ENCODE measurements around the gene PRR33.

The PRR33 gene

DNA sequence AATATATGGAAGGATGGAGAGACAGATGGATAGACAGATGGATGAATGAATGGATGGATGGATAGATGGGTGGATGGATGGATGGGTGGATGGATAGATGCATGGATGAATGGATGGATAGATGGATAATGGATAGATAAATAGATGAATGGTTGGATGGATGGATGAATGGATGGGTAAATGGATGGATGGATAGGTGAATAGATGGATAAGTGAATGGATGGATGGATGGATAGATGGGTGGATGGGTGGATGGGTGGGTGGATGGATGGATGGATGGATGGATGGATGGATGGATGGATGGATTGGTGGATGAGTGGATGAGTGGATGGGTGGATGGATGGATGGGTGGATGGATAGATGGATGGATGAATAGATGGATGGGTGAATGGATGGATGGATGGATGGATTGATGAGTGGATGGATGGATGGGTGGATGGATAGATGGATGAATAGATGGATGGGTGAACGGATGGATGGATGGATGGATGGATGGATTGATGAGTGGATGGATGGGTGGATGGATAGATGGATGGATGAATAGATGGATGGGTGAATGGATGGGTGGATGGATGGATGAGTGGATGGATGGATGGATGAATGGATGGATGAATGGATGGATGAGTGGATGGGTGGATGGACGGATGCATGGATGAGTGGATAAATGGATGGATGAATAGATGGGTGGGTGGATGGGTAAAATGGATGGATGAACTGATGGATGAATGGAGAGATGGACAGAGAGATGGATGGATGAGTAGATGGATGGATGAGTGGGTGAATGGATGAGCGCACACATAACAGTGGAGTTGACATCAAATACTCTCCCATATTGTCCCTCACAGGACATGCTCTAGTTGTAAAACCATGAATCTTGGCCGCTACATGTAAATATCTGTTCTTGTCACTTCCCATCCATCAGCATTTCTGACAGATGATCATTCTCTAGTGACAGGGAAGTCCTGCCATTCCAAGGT is 30.0 kb downstream of the PRR33 start:
- no peak for DNase-seq

DNA sequence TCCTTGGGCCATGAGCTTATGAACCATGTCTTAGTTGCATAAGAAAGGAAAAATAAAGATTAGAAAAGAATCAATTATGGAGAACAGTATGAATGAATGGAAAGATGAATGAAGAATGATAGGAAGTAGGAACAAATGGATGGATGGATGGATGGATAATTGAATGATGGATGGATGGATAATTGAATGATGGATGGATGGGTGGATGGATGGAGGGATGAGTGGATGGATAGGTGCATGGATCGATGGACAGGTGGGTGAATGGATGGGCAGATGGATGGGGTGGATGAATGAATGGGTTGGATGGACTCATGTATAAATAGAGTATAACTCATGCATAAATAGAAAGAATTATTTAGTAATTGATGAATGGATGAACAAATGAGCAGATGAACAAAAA is 31.6 kb downstream of the PRR33 start:
- no peak for DNase-seq

DNA sequence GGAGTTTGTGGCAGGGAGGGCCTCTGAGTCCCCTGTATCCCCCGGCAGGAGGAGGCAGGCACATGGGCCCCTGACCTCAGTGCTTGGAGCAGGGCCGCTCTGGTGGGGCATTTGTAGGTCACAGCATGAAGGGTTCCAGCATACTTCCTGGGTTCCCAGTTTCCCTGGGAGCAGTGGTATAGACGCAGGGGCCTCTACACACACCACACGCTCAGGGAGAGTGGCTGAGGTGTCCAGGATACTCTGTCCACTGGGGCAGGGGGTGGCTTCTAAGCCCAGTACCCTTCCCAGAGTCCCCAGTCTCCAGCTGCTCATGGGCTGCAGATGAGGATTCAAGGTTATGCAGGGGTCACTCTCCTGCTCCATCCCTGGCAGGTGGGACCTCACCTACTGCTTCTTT is 32.7 kb downstream of the PRR33 start:
- no peak for DNase-seq

DNA sequence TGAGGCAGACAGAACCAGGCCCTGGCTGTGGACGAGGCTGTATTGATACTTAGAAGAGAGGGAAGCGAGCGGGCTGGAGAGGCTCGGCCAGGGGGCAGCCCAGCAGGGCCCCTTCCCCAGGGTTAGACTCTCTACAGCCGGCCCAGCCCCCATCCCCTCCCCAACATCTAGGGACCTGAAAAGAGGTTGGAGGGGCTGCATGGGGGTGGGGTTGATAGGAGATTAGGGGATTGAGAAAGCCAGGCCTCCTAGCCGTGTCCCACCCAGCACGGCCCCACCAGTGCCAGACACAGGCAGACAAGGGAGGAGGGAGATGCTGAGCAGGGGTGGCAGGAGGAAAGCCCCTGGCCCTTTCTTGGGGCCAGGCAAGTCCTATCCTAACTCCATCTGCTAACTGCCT is 33.1 kb downstream of the PRR33 start:
- no peak for DNase-seq

DNA sequence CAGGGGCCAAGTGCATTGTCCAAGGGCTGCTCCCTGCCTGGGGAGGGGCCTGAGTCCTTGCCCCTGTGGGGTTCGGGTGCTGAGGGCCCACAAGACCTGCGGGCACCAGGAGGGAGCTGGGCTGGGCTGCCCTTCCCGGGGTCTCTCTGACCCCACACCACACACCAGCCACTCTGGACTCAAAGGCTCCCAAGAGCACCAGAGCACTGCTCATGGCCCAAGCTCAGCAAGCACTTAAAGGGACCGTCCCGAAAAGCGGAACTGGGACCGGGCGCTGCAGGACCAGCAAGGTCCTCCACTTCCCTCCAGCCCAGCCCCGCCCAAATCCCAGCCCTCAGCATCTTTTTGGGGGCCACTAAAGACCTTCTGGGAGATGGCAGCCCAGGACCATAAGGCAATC is 33.5 kb downstream of the PRR33 start:
- no peak for DNase-seq

DNA sequence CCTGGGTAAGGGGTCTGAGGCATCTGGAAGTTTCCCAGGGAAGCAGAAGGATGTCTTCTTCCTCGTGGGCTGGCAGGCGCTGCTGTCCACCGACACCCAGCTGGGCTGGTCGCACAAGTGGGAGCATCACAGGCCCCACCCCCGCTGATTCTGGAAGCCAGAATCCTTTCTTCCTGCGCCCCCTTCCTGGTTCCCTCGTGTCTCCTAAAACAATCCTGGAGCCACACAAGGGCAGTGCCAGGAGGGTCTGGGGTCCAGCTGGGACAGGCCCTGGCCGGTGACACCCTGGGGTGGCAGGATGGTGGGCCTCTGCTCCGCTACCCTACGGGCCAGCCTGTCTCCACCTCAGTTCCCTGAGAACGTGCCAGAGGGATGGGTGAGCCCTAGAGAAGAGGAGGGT is 34.6 kb downstream of the PRR33 start:
- no peak for DNase-seq

DNA sequence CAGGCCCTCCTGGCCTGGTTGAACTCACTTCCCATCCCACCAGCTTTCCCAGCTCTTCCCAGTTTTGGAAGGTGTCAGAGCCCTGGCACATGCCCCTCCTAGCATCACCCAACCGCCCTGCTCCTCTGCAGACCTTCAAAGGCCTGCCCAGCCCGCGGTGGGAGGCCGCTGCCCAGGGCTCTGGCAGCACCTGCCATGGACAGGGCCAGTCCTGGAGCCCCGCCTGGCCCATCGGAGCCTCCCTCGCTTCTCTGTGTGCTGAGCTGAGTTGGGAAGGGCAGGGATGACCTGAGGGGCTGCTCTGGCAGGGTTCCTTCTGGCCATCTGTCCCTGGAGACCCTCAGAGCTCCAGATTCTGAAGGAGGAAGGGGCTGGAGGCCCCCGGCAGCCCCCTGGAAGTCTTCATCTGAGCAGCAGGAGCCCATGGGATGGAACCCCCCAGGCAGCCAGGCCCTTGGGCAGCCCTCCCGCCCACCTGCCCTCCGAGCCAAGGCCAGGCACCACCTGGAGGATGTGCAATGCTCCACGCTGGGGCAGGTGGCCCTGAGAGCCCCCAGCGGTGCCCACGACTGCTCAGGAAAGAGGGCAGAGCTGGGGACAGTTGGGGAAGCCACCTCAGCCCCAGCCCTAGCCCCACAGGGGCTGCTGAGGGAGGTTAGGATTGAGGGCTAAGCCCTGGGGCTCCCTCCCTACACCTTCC is 35.2 kb downstream of the PRR33 start:
- DNase-seq = no peak

DNA sequence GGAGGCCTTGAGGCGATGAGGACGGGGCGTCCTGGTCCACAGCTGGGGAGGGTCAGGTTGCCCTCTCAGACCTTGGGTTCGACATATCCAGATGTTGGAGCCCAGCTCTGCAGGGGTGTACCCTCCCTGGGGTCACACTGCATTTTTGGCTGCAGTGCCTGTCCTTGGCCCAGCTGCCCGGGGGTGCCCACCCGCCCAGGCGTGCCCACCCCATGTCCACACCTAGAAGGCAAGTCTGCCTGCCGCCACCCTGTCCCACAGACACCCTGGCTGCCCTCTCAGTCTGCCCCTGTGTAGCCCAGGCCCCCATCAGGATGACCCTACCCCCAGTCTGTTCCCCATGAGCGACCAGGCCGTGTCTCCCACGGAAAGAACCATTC is 35.8 kb downstream of the PRR33 start:
- DNase-seq = no peak

DNA sequence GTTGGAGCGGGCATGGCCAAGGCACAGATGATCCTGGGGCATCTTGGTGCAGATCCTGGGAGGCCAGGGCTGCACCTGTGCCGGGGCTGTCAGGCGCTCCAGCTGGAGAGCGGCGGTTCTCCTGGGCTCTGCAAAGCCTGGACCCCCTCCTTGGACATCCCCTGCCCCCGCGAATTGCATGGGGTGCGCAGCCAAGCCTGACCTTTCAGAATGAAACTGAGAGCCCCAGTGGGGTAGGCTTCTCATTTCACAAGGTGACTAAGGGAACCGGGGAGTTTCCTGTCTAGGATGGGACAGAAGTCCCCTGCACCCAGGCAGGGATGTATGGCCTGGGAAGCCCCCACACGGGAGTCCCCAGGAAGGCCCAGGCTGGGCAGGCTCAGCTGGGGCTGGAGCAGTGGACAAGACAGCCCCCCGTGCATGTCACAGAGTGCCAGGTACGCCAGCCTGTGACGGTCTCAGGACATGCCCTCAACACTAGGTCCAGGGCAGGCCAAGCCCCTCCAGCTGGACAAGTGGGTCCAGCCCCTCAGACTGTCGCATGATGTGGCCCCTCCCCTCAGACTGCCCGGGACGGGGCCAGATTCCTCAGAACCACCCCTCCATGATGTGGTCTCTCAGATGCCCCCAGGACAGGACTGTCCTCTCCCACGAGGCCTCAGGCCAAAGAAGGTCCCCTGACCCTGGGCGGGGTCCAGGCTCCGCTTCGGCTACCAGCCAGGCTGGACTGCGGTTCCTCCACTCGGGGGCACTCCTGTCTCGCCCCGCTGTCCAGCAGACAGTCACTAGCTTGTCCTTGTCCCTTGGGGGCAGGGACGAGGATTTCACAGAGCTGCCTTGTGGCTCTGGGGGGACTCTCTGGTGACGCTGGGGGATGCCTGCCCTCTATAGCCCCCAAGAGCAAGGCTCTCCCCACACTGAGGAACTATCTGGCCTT is 36.5 kb downstream of the PRR33 start:
- DNase-seq = no peak

DNA sequence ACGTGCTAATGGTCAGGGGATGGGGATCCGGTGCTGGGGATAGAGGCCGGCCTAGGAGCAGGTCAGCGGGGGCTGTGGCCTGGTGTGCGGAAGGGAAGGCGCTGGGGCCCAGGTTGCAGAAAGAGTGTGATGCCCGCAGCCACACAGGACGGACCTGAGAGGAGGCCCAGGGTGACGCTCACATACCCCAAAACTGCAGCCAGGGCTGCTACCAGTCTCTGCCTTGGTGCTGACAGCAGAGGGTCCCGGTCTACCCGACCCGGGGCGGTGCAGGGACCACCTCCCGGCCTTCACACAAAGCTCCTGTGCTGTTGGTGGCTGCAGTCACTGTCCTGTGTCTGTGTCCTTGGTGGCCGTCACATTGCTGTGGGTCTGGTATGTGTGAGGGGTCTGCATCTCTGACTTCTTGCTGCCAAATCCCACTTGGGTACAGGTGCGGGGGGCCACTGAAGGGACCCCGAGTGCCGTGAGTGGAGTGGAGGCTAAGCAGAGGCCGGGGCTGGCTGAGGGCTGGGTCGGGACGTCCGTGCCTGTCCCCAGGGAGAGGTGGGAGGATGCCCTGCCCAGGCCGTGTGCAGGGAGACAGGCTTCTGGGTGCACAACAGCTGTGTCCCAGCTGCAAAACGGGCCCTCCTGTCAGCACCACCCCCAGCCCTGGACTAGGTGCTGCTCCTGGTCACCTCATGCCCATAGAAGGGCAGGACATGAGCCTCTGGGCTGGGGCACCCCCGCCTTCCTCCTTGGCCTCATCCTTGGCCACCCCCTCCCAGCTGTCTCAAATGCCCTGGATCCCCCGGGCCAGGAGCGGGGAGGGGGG is 37.4 kb downstream of the PRR33 start:
- no peak for DNase-seq

DNA sequence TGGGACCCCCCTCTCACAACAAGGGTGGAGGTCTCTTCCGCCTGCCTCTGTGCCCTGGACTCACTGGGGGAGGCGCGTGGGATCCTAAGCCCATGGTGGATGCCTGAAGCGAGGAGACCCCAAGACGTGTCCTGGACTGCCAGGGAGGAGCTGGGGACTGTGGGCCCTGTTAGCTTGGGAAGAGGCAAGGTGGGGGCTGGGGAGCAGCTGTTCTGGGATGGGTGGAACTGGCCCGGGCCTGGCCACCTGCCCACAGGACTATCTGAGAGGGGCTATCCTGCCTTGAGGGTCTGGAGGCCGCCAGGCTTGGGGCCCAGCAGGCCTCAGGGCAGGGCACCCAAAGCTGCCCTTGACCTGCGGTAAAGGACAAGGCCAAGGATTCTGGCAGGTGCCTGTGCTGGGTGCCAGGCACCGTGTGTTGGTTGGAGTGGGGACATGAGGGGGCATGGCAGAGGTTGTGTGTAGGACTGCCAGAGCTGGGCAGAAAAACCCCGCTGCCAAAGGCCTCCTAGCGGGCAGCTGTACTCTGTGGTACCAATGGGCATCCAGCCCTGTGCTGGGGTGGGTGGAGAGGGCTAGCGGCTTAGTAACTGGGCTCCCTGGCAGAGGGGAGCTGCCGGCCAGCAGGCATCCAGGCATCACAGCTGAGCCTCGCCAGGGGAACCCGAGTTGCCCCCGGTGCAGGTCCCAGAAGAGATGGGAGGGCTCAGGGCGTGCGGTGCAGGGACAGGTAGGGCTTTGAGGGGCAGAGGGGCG is 38.1 kb downstream of the PRR33 start:
- no peak for DNase-seq

DNA sequence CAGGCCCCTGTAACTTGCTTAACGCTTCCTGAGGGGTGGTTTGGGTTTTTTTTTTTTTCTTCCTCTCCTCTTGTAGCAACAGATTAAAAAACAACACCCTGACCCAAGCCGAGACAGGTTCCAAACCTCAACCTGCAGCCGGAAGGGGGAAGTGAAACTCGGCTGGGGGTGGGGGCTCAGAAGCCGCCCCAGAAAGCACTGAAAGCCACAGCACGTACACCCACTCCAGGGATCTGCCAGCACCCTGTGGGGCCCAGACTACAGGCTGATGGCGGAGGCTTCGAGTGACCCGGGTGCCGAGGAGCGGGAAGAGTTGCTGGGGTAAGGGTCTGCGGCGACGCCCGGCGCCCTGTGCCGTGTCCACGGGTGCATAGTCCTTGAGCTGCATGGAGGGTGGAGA is 38.8 kb downstream of the PRR33 start, which contains the start of gene LSP1:
TSS of gene LSP1 (plus strand) at position 208 of the 400 bp plus-strand sequence. CDS start at position 269, 61 bp downstream.
- DNase-seq = peak; percentile 62

DNA sequence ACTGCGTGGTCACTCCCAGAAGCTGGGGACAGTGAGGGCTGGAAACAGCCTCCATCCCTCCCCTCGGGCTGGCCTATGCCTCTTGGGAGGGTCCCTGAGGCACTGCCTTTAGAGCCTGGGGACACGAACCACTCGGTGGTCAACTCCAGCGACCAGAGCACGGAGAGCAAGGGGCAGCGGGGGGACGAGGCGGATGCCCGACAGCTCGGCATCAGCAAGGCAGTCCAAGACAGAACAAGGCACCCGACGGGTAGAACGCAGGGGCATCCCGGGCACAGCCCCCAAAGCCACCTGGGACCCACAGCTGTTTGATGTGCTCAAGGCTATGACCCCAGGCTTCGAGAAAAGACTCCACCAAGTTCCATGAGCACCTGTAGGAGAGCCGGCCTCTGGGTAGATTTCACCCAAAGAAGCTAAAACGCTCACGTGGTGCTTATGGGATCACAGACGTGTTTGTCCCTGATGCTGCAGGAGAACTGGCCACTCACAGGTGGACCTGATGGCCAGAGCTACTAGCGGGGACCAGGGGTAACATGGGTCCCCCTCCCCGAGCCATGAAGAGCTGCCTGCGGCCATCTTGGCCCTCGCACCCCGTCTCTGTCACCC is 39.3 kb downstream of the PRR33 start:
- no peak for DNase-seq

DNA sequence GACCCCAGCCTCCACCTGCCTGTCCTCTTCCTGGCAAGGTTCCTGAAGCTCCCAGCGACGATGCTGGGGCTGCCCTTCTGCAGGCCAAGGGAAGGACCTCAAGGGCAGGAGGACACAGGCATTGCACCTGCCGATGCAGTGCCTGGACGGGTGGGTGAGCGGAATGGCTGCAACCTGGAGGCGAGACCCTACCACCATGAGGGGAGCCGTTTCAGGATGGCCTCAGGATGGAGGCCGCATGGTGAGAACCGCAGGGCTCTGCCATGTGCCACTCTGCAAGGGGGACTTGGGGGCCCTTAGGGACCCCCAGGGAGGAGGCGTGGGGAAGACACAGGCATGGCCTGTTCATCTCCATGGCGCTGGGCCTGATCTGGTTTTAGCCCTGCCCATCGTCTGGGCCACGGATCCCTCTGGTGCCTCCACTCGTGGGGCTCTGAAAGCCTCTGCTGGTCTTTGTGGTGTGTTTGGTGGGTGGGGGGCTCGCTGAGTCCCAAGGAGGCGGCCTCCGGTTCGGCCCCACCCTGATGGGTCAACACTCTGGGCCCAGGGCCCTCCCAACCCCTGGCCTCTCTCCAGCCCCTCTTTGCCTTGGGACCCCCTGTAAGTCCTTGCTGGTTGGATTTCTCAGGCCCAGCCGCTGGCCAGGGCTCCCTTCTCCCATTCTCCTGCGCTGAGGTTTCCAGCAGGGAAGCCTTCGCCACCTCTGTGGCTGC is 40.1 kb downstream of the PRR33 start:
- DNase-seq = no peak

DNA sequence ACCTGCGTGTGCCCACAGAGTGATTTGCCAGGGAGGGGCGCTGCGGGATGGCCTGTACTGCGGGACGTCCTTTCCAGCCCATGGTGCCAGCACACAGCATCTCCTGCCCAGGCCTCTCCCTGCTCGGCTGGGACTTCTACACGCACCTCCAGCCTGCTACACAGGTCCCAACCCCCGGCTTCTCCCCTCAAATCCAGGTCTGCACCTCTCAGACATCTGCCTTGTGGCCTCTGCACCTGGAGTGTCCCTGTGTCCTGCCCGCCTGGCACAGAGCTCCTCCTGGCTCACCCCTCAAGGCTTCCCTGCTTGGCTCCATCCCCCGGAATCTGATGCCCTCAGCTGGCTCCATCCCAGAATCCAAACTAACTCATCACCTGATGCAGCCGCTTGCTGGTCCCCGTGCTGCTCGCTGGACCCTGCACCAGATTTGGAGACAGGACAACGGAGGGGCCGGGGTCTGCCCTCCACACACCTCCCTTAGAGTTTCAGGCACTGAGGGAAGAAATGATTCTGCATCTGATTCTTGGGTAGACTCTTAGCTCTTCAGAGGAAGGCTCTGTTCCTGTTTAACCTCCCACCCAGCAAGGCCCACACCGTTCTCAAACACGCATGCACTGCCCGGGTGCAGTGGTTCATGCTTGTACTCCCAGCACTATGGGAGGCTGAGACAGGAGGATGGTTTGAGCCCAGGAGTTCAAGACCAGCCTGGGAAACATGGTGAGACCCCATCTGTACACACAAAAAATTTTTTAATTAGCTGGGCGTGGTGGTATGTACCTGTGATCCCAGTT is 42.9 kb downstream of the PRR33 start:
- no peak for DNase-seq

DNA sequence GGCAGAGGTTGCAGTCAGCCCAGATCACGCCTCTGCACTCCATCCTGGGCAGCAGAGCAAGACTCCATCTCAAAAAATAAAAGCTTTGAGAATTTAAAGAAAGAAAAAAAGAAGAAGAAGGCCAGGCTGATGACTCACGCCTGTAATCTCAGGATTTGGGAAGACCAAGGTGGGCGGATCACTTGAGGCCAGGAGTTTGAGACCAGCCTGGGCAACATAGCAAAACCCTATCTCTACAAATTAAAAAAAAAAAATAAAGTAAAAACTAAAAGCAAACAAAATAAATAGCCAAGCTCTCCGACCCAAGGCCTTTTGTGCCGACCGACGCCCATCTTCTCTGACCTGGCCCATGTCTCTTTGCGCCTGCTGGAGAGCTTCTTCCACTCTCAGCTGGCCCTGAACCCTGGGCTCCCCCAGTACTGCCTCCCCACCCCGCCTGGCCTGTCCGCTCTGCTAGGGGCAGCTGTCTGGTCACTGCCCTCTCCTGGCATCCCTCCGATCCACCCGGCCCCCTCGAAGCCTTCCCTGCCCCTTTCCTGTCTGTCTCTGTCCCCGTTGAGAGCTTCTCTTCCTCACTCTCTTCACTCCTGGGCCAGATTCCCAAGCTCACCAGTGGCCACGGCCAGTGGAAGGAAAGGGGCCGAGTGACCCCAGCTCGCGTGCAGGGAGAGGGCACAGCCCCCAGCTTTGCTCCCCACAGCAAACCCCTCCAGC is 43.6 kb downstream of the PRR33 start:
- DNase-seq = no peak

DNA sequence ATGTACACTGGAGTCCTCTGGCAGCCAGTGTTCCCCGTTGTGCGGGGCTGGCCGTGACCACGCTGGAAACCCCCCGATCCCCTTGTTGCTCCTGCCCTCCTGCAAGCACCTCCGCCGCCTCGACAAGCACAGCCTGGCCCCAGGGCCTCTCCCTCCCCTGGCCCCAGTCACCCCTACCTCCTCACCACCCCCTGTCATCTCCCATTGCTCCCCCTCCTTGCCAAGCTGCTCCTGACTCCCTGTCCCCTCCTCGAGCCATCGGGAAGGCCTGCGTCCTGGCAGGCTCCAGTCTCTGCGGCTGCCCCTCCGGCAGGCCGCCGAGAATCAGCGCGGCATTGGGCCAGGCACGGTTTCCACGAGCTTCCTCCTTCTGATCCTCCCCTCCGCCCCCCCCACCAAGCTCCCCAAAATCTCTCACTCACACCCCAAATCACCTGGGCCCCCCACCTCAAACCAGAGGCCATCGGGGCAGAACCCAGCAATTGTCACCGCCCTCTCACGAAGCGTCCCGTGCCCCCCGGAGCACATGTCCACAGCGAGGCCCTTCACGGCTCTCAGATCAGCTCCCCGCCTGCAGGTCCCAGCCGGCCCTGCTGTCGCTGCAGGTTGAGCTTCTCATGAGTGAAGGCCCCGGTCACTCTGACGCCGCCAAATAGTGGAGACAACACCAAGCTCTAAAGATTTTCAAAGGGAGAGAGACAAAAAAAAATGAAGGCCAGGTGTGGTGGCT is 44.5 kb downstream of the PRR33 start:
- DNase-seq = no peak

DNA sequence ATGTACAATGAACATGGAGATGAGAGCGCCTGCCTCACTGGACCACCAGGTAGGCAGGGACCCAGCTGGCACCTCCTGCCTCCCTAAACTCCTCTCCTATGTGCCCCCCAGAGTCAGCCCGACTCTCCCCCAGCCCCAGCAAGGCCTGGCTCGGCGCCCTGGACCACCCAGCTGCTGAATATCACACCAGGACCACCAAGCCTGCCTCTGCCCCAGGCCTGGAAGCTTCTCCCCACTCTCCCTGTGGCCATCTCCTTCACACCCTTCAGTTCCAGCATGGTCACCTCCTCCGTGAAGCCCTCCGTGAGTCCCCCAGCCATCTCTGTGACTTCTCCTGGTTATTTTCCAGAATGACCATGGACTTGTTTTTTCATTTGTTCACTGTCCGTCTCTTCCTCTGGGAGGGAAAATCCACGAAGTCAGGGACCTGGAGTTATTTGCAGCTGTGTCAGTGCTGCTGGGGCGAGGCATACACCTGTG is 45.2 kb downstream of the PRR33 start:
- no peak for DNase-seq

All from stimulated activated CD4-positive, alpha-beta T cell treated with anti-CD3 and anti-CD28 coated beads, Interleukin-12 subunit alpha, Interleukin-12 subunit beta, amount 100 ng/mL, for 4 hours (primary cell).